HCT116 (cell line): Measurements from ENCODE around the gene RBM20.

Source experiments
- ATF3 ChIP-seq: IDR thresholded peaks from 2 replicates; pipeline ENCODE4 v1.6.1; 2012
- CBX3 ChIP-seq: IDR thresholded peaks from 2 replicates; pipeline ENCODE4 v1.6.1; 2012; ENCODE audit warnings: low read depth
- CEBPB ChIP-seq: IDR thresholded peaks from 2 replicates; pipeline ENCODE4 v1.6.1; 2012; ENCODE audit warnings: low read depth
- CTCF ChIP-seq, 3 experiments: fragments of 200-600 bp in 1 of 3; sonication (generic) in 1 of 3; IDR thresholded peaks in 2 of 3; conservative IDR thresholded peaks in 1 of 3; 2 replicates each; pipeline ENCODE4 v1.5.1; 2012 to 2017; ENCODE audit warnings: low read depth in 2 of 3, low read length in 2 of 3, antibody characterized with exemption in 1 of 3, borderline replicate concordance in 1 of 3, control low read depth in 1 of 3, mild to moderate bottlenecking in 1 of 3, mixed read lengths in 1 of 3, mixed run types in 1 of 3, moderate library complexity in 1 of 3; ENCODE audit not compliant: insufficient read depth in 1 of 3
- EGR1 ChIP-seq: IDR thresholded peaks from 2 replicates; pipeline ENCODE4 v1.6.1; 2012; ENCODE audit warnings: low read depth
- EZH2 ChIP-seq: fragments of 200-600 bp; sonication (generic); IDR thresholded peaks from 2 replicates; pipeline ENCODE4 v1.6.1; 2017; ENCODE audit warnings: antibody characterized with exemption, mixed run types
- EZH2phosphoT487 ChIP-seq: fragments of 200-600 bp; IDR thresholded peaks from 2 replicates; pipeline ENCODE4 v1.6.1; 2018; ENCODE audit warnings: antibody characterized with exemption, borderline replicate concordance
- MAX ChIP-seq: IDR thresholded peaks from 2 replicates; pipeline ENCODE4 v1.6.1; 2012
- POLR2A ChIP-seq: IDR thresholded peaks from 2 replicates; pipeline ENCODE4 v1.7.0; 2011; ENCODE audit warnings: borderline replicate concordance; ENCODE audit not compliant: insufficient read depth, insufficient read length; ENCODE audit errors: extremely low read depth
- POLR2AphosphoS5 ChIP-seq: IDR thresholded peaks from 2 replicates; pipeline ENCODE4 v1.6.1; 2011; ENCODE audit warnings: mild to moderate bottlenecking, low read depth, low read length, moderate library complexity
- RAD21 ChIP-seq: IDR thresholded peaks from 2 replicates; pipeline ENCODE4 v1.6.1; 2012; ENCODE audit warnings: low read depth, mild to moderate bottlenecking
- SIN3A ChIP-seq: IDR thresholded peaks from 2 replicates; pipeline ENCODE4 v1.6.1; 2012; ENCODE audit warnings: low read depth
- YY1 ChIP-seq: IDR thresholded peaks from 2 replicates; pipeline ENCODE4 v1.6.1; 2011; ENCODE audit warnings: low read length, low read depth, moderate library complexity, mild to moderate bottlenecking; ENCODE audit not compliant: insufficient replicate concordance; ENCODE audit errors: extremely low read depth
- ZBTB33 ChIP-seq: IDR thresholded peaks from 2 replicates; pipeline ENCODE4 v1.6.1; 2011; ENCODE audit warnings: mild to moderate bottlenecking, low read length, moderate library complexity; ENCODE audit not compliant: insufficient replicate concordance; ENCODE audit errors: extremely low read depth

GRCh38 chr10:110835841-110836240 is 191.7 kb downstream of the RBM20 start:
- no peak for TF ChIP-seq RAD21
- TF ChIP-seq CTCF (IDR thresholded peaks at IDR 0.05 in 2 of 3, conservative IDR thresholded peaks at IDR 0.05 in 1 of 3; ENCODE audit: borderline replicate concordance in 1 of 3, insufficient read depth in 1 of 3, low read depth in 2 of 3, low read length in 2 of 3), result no peak
- no peak for TF ChIP-seq CBX3
- TF ChIP-seq POLR2A, result no peak
- TF ChIP-seq EZH2, result no peak
- TF ChIP-seq POLR2AphosphoS5, result no peak
- no peak for TF ChIP-seq EGR1
- no peak for TF ChIP-seq MAX
- TF ChIP-seq ATF3, result no peak
- TF ChIP-seq YY1, result no peak
- TF ChIP-seq SIN3A, result no peak
- TF ChIP-seq CEBPB, result no peak
- TF ChIP-seq ZBTB33, result no peak
- TF ChIP-seq EZH2phosphoT487, result no peak
